GM19397 (cell line): ENCODE measurements around the gene ADAM8.
"Not testable (repeated sequence)": the region's sequence is repeated elsewhere in the genome, so short reads cannot be mapped to it uniquely, and the experiment has no call there.

Source experiments
- ATAC-seq: cut with Tn5 transposase; IDR thresholded peaks from one replicate; pipeline ENCODE4 v1.9.1; 2021; ENCODE audit warnings: mild to moderate bottlenecking, moderate library complexity; ENCODE audit not compliant: unreplicated experiment

Gene ADAM8

GRCh38 chr10:133269367-133269766 is 7.3 kb downstream of the ADAM8 start:
- no peak for ATAC-seq

DNA sequence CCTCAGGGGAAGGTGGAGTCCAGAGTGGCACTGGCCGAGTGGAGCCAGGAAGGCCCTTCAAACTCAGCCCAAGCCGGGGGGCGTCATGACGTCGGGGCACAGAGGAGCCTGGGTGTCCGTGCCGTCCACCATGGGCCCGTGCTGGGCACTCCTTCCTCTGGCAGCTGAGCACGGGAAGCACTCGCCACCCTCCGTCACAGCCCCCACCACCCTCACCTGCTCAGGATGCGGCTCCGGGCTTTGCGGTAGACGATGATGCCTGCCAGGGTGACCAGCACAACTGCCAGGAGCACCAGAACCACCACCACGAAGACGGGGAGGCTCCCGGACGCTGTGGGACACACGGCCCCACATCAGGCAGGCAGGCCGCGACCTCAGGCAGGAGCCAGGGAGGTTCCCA is 8.1 kb downstream of the ADAM8 start:
- no peak for ATAC-seq

DNA sequence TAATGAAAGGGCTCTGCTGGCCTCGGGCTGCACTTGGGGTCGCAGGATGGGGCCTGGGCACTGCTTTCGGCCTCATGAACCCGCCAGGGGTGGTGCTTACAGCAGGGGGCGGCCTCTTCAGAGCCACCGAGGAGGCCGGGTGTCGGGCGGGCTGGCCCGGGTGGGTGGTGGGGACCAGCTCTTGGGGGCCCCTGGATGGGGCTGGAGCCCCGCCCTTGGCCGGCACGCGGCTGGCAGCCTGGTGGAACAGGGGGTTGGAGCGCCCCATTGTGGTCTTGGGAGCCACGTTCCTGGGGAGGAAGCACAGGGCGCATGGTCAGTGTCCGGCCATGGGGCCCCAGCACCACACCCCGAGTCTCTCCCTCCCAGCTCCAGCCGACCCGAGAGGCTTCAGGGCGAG is 8.8 kb downstream of the ADAM8 start:
- ATAC-seq, result no peak

DNA sequence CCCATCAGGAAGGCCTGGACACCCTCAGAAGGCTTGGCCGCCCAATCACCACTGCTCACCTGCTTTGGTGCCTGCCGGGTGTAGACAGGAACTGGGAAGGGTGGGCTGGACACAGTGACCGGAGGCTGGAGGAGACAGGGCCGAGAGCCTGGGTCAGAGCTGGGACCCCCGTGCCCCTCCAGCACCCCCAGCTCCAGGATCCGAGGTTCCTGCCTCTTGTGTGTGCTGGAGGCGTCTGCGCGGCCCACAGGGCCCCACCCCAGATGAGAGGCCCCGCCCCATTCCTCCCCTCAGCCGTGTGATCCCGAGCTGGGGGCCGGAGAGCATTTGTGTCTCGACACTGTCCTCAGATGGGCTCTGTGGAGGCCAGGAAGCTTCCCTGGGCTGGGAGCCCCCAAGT is 9.4 kb downstream of the ADAM8 start:
- no peak for ATAC-seq

DNA sequence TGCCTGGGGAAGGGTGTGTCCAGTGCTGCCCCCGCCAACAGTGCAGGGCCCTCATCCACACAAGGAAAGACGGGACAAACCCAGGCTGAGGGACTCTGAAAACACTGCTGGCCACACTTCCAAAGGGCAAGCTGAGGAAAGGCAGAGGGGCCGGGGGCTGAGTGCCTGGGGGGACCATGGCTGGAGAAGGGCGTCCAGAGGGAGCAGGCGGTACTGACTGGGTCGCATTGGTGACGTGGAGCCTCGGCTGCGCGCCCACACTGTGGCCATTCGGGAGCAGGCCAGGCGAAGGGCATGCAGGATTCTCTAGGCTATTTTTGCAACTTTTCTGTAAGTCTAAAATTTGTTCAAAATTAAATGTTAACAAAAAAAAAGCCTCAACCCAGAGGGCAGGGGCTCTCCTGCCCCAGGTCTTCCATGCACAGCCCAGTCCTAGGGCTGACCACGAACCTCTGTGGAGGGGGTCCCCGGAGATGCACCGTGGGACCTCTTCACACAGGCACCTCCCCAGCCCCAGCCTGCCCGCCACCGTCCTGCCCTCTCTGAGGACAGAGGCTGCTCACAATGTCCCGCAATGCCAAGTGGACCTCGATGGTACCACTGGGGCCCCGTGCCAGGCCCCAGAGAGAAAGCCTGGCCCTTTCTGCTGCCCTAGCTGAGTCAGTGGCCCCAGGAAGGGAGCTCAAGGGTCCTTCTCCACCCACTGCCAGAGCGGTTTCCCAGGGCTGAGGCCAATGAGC is 10.4 kb downstream of the ADAM8 start:
- no peak for ATAC-seq

DNA sequence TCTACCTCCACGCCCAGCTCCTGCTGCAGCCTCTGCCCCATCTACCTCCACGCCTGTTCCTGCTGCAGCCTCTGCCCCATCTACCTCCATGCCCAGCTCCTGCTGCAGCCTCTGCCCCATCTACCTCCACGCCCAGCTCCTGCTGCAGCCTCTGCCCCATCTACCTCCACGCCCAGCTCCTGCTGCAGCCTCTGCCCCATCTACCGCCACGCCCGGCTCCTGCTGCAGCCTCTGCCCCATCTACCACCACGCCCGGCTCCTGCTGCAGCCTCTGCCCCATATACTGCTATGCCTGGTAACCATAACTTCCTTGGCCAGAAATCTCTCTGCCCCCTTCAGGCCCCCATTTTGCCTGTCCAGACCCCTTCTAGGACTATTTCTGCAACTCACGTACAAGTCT is 11.6 kb downstream of the ADAM8 start:
- not testable (repeated sequence) for ATAC-seq

GRCh38 chr10:133264461-133264860 is 12.2 kb downstream of the ADAM8 start:
- no peak for ATAC-seq

DNA sequence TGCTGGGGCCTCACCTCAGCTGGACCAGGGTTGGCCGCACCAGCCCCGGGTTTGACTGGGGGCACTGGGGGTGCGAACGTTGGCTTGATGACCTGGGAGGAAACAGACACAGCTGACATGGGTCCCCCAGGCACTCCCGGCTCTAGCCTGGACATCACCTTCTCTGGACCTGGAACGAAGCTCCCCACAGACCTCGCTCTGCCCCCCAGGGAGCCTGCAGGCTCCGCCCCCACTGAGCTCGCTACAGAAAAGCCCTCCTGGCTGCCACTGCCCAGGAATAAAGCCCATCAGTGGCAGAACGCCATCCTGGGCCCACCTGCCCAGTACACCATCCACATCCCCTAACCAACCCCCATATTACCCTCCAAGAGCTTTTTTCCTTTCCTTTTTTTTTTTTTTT is 13.0 kb downstream of the ADAM8 start:
- ATAC-seq, result no peak

GRCh38 chr10:133262696-133263095 is 14.0 kb downstream of the ADAM8 start:
- ATAC-seq, result no peak

GRCh38 chr10:133261726-133262325 is 14.8 kb downstream of the ADAM8 start:
- ATAC-seq, result peak; percentile 60

DNA sequence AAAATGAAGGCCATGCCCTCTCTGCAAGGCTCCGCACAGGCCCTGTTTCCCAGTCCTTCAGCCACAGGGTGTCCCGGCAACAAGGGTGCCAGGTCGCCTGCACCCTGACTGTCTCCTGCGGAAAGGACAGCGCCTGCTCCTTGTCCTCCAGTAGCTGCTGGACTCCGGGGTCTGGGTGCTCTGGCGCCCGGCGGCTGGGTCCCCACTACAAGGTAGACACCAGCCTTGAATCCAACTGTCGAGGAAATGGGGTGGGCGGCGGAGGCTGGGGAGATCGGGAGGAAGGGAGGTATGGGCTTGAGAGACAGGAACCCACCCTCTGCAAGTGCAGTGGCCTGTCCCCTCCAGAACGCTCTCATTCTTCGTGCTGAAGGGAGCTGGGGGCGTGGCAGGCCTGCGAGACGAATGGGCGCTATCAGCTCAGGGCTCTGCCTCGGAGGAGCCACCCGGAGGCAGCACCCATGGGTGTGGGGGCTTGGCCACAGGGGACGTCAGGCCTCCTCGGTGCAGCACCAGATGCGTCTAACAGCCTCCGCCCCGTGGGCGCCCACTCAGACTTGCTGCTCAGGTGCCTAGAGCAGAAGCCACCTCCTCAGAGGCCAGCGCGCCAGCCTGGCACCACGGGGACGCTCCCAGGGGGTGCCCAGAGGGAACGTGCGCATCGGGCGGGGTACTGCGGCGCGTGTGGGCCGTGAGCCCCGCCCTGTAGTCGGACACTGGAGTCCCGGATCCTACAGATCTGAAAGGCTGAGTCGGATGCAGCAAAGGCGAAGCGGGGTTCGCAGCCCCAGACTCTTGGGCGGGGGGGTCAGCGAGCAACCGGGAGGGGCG is 15.6 kb downstream of the ADAM8 start:
- ATAC-seq, result peak; percentile 40

- ATAC-seq, result no peak
Observed at GRCh38 chr10:133259602-133259989, 17.1 kb downstream of the ADAM8 start.

GRCh38 chr10:133258818-133259601 is 17.7 kb downstream of the ADAM8 start:
- ATAC-seq, result no peak

DNA sequence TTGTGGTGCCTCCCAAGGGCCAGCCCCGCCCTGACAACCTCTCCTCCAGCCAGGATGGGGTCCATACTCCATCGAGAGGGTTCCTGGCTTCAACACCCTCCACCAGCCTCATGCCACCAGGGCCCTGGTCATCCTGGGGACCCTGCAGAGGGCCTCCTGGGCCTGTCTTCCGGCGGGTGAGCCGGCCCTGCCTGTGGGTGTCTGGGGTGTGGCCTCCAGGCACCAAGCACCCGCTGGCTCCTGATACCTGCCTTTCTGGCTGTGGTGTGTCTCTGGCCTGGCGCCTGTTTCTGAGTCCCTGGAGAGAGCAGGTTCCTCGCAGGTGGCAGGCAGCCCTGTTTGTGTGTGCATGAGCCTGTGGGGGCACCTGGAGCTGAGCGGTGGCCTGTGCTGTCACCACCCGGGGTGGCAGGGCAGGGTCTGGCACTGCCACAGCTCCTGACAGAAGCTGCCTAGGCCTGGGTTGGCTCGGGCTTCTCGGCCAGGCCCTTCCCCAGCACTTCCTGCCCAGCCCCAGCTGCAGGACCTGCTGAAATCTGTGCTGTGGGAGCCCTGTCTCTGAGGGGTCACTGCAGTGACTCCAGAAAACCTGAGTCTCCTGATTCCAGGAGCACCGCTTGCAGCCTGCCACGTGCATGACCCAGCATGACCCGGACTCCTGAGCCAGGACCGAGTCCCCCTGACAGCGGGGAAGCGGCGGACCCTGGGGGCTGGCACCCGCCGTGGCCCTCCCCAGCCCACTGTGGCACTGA is 18.4 kb downstream of the ADAM8 start:
- no peak for ATAC-seq

- no peak for ATAC-seq
Observed at GRCh38 chr10:133257489-133258065, 19.1 kb downstream of the ADAM8 start.

DNA sequence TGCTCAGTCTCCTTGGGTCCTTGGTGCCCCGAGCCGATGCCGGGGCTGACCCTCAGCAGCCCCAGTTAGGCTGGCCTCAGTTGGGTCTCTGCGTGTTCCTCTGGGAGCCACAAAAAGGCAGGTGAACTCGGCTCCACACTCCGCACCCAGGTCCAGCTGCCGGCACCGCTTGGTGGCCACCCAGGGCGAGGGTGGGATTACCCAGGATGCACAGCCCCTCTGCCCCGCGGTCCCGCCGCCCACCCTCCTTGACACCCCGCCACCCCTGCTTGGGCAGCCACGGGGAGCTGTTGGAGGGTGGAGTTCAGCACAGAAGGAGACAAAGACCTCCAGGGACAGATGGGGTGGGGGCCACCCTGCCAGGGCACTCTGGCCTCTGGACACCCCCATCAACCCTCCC is 21.3 kb downstream of the ADAM8 start:
- no peak for ATAC-seq

DNA sequence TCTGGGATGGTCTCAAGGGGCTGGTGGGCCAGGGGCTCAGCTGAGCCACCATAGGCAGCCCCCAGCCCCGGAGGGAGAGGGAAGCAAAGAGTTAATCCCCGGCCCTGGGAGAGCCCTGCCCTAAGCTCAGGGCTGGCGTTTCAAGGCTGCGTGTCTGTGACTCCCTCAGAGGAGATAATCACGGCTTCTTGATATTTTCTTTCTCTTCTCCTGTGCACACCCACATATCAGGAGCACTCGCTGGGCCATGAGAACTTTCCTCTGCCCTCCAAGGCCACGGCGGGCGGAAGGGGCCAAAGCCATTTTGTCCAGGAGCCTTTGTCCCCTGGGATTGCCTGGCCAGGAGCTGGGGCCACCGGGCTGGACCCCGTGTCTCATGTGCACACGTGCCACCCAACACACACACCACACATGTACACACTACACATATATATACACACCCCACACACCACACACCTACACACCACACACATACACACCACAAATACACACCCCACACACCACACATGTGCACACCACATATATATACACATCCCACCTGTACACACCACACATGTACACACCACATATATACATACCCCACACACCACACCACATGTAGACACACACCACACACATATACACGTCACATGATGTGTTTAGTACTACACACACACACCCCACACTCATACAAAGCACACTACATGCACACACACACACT is 22.1 kb downstream of the ADAM8 start:
- ATAC-seq, result no peak

GRCh38 chr10:133253361-133253955 is 23.2 kb downstream of the ADAM8 start:
- ATAC-seq, result no peak

DNA sequence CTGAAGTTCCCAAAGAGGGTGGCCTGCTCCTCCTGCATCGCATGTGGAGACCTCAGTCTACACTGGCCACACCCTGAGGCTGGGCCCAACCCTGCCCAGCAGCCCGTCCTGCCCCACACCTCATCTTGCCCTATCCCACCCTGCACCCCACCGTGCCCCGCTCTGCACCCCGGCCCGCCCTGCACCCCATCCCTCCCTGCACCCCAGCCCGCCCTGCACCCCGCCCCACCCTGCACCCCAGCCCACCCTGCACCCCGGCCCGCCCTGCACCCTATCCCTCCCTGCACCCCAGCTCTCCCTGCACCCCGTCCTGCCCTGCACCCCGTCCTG is 24.5 kb downstream of the ADAM8 start:
- ATAC-seq, result no peak
